DMS 273 (cell line): Measurements from ENCODE around the gene KCTD14.
"Not testable (repeated sequence)": the region's sequence is repeated elsewhere in the genome, so short reads cannot be mapped to it uniquely, and the experiment has no call there.

Source experiments
- DNase-seq: peaks from one replicate; lab custom pipeline; 2025; ENCODE audit not compliant: unreplicated experiment; lab: John Stamatoyannopoulos, UW

Gene KCTD14, protein sequence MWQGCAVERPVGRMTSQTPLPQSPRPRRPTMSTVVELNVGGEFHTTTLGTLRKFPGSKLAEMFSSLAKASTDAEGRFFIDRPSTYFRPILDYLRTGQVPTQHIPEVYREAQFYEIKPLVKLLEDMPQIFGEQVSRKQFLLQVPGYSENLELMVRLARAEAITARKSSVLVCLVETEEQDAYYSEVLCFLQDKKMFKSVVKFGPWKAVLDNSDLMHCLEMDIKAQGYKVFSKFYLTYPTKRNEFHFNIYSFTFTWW

DNA sequence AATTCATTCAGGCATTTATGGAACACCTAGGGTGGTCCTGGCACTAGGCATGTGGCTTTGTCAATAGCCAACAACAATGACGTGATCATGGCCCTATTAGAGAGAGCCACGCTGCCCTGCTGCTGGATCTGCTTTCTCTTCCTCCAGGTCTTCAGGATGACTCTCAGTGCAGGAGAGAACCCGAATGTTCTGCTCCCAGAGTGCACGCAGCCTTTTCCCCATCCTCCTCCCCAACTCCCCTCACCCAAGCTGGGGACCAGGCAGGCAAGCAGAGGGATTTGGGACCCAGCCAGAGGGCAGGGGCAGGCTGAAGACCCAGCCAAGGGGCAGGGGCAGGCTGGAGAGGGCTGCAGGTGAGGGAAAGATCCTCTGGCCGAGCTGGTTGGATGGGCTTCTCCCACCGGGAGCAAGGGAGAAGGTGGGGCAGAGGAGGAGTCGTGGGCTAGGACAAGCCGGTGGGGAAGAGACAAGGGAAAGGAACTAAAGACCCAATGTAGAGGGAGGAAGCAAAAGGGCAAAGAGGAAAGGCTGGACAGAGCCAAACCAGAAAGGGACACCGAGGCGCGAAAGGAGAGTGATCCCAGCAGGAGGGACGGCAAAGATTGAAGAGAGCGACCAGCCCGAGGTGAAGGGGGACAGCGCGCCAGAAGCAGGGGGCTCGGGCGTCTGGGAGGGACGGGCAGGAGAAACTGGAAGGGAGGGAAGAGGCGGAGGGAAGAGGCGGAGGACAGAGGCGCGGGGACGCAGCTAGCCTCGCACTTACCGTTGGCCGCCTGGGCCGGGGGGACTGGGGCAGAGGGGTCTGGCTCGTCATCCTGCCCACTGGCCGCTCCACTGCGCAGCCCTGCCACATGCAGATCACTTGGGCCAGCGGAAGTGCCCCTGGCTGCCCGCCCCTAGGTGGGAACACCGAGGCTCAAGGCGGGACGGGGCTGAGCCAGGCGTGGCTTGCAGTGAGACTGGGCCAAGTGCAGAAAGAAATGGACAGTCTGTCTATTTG is at the start of gene KCTD14:
Gene KCTD14 (minus strand): TSS at position 880 of the 1,000 bp plus-strand sequence. CDS start 27 bp downstream, at position 853.
- DNase-seq: no peak

DNA sequence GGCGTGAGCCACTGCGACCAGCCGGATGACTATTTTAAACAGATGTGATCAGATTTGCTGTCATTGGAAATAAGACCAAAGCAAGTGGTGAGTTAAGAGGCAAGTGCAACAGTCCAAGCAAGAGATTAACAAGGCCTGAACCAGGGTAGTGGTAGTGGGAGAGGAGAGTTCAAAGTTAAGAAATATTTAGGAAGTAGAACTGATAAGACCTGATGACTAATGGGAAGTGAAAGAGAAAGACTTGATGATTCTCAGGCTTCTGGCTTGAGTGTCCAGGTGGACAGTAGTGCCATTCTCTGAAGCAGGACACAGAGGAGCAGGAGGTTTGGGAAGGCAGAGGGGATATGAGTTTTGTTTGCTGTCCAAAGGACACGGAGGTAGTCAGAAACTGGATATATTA is 49.4 kb upstream of the KCTD14 start:
- no peak for DNase-seq

DNA sequence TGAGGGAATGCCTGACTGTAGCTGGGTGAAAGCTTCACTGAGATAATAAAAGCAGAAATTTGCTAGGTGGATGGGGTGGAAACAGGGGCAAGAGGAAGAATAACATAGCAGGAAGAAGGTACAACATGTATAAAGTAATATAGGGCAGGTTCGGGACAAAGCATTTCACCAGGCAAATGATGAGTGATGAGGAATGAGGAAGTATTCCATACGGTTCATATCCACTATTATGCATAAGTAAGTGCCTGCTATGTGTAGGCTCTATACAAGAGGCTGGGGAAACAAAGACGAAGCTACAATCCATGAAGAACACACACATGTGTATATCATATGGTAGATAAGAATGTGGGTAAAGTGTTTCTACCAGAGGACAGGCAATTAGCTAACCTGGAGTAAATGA is 48.6 kb upstream of the KCTD14 start:
- DNase-seq: no peak

DNA sequence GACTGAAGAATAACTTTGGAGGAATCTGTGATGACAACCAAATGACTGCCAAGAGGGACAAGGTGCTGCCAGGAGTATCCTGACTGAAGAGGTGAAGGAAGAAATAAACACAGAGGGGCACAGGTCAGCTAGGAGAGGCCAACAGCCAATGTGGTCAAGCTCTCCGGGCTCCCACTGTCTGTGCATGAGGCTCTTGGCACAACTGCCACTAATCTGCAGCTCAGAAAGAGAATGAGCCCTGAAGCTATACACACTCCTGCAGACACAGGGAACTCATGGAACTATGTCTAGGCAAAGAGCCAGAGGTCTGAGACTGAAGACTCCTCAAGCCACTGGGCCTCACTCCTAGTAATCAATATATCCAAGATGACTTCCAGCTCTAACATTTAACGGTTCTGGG is 47.5 kb upstream of the KCTD14 start:
- no peak for DNase-seq

DNA sequence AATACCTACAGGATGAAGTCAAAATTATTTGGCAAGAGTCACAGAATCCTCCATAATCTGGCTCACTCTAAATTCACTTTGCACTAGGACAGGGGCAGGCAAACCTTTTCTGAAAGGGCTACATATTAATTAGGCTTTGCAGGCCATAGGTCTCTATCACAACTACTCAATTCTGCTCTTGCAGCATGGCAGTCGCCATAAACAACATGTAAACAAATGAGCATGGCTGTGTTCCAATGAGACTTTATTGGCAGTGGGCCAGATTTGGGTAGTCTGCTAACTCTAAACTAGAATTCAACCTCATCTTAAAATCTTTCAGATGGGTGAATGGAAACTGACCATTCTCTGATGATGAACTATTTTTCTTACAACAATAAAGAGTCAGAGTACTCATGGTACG is 46.4 kb upstream of the KCTD14 start:
- DNase-seq: peak; percentile 52

DNA sequence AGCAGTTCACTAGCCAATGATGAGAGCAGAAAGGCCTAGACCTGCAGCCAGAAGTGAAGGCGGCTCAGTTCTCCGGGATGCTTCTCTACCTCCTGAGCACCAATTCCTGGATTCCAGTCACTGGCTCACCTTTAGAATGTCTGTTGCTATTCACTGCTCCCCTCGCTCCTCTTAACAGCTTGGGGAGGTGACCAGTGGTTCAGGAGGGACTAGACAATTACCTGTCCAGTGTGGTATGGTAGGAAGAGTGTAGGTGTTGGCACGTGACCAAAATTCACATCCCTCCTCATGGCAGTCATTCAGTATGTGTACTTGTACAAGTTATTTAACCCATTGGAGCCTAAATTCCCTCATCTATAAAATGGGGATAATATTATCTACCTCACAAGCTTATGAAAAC is 44.6 kb upstream of the KCTD14 start:
- DNase-seq: no peak

DNA sequence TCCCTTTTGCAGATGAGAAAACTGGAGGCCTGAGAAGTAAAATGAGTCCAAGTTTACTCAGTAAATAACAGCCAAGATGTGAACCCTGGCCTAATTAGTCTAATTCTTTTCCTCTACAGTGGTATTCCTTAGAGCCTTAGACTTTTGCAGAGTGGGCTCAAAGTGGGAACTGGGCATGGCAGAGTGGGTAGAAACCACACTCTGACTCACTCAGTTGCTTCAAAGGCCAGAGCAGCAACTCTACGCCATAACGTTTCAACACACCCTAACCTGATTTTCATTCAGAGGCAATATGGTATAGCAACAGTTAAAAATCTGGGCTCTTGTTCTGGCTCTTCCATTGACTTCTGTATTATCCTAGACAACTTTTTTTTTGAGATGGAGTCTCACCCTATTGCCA is 43.4 kb upstream of the KCTD14 start:
- no peak for DNase-seq

DNA sequence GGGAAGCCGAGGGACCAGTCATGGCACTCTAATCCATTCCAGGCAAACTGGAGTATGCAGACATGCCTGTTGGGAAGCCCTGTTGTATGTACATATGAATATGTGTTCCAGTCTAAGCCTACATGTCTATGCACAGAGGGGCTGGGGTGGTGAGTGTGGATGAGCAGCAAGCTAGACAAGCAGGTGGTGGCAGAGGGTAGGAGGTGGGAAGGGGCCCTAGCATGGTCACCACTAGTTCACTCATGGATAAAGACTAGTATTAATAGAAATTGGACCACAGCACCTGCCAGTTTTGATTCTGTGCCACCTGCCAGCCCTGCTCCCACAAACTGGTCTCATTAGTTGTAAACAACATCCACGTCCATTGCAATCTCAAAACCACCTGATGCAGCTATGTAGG is 42.1 kb upstream of the KCTD14 start:
- no peak for DNase-seq

DNA sequence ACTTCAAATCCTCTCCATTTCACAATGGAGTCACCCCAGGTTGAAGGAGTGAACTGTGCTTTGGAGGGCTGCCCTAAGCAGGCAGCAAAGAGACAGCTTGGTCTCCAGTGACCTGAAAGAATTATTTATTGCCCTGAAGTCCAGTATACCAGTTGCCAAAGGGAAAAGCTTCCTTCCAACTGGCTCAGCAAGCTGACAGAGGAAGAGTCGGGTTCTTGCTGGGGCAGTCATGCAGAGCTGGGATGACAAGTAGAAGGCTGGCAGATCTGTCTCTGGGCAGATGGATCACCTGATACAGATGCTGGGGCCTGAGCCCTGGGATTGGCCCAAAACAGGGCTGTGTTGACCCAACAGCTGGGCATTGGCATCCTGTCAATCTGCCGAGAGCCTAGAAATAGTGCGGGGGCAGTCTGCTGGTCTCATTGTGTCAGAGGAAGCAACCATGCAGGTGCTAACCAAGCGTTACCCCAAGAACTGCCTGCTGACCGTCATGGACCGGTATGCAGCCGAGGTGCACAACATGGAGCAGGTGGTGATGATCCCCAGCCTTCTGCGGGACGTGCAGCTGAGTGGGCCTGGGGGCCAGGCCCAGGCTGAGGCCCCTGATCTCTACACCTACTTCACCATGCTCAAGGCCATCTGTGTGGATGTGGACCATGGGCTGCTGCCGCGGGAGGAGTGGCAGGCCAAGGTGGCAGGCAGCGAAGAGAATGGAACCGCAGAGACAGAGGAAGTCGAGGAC is 40.5 kb upstream of the KCTD14 start, which contains the start of gene THRSP:
Gene THRSP (plus strand): TSS at position 422 of the 742 bp plus-strand sequence. CDS start 21 bp downstream, at position 443.
- peak; percentile 52 for DNase-seq

DNA sequence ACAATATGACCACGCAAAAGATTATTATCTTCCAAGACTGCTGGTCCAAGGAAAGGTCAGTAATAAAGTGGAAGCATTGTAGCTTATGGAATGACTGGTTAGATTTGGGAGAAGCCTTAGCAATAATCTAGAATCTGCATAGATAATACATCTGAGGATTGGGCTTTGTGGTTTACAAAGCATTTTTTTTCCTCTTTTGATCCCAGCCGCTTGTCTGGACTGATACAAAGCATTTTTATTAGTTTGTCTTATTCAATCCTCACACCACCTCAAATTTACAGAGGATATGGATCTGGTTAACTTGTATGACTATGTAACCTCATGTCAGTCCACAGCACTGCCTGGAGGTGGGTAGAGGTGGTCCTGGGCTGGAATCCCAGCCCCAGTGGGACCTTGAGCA is 39.6 kb upstream of the KCTD14 start:
- no peak for DNase-seq

DNA sequence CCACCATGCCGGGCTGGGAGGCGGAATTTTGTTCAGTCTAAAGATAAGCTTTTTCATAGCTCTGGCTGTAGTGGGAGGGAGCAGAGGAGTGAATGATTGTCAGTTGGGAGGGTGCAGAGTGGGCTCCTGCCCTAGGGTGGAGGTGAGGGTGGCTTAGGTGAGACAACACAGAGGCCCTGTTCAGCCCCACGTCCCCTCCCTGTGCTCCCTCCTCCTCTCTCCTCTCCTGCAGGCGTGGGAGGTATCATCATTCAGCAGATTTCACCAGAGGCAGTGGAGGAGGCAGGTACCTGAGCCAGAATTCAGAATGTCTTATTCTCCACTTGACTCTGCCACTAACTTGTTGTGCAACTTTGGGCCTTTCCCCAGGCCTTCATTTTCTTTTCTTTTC is 38.8 kb upstream of the KCTD14 start:
- DNase-seq: no peak

DNA sequence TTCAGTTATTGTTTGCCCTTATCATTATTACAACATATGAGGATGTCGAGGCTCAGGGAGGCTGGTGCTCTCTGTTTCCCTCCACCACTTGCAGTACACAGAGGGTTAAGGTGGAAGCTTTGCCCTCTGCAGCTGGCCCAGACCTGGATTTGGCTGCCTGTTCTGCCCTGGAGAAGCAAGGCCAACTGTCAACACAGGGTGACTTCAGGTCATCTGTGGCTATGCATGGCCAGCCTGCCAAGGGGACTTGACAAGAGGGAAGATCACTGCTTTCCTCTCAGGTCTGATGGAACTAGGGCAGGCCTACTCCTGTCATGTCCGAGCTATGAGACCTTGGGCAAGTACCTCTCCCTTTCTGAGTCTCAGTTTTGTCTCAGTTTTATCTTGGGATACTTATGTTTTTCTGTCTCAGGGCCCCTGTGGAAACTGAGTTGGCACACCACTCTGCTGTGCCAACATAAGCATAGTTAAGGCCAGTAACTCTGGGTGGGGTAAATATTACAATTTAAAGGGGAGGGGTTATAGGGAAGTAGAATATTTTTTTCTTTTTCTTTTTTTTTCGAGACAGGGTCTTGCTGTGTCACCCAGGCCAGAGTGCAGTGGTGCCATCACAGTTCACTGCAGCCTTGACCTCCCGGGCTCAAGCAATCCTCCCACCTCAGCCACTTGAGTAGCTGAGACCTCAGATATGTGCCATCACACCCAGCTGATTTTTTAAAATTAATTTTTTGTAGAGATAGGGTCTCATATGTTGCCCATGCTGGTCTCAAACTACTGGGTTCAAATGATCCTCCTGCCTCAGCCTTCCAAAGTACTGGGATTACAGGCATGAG is 38.2 kb upstream of the KCTD14 start:
- DNase-seq: peak; percentile 68

DNA sequence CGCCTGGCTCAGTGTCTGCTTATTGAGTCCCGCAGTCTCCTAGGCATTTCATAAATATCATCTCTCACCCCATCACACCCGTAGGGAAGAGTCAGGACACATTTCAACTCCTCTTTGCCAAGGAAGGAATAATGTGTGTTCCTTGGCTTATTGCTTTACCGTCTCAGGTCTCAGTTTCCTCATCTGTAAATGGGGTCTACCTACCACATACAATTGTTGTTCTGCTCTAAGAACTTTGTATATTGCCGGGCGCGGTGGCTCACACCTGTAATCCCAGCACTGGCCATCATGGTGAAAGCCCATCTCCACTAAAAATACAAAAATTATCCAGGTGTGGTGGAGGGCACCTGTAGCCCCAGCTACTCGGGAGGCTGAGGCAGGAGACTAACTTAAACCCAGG is 37.5 kb upstream of the KCTD14 start:
- no peak for DNase-seq

DNA sequence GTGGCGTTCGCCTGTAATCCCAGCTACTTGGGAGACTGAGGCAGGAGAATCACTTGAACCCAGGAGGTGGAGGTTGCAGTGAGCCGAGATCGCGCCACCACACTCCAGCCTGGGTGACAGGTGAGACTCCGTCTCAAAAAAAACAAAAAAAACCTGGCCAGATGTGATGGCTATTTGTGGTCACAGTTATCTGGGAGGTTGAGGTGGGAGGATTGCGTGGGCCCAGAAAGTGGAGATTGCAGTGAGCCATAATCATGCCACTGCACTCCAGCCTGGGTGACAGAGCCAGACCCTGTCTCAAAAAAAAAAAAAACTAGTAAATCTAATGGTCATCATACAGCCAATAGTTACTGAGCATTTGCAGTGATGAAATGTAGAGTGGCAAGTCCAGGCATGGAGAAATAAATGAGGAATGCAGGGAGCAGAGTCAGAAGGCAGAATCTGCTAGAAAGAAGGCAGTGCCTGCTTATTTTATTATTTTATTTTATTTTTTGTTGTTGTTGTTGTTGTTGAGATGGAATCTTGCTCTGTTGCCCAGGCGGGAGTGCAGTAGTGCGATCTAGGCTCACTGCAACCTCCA is 36.8 kb upstream of the KCTD14 start:
- not testable (repeated sequence) for DNase-seq

DNA sequence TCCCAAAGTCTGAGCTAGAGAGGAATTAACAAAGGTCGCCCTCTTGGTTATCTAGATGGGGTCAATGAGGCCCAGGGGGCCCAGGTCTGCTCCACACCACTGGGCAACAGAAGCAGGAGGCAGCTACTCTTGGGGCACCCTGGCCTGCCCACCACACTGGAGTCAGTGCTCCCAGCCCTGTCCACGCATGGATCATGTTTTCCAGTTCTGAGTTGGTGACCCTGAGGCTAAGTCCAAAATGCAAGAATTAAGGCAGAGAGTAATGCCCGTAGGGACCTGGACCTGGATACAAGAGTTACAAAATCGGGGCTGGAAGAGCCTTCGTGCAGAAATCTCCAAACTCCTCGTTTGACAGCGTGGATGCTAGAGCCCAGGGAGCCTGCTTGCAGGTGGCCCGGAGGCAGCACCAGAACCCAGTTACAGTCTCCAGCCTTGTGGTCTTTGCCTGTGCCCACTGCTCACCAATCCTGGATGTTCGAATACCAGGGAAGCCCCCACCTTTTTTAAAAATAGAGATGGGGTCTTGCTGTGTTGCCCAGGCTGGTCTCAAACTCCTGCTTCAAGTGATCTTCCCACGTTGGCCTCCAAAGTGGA is 34.5 kb upstream of the KCTD14 start:
- no peak for DNase-seq

DNA sequence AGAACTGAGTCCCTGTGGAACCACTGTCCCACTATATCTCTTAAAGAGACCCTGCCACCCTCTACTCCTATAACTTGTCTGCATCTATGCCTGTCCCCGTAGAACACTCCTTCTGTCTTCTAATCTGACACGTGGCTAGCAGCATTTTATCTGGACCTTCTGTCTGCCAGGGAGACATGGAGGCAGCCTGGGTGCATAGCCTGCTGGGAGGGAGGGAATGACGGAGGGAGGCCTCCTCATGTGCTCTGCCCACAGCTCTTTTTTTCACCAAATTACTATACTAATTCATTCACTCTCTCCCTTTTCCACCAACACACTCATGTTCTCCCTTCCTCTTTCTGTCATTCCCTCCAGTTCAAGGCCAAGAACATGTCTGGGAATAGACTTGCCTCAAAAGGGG is 33.0 kb upstream of the KCTD14 start:
- DNase-seq: no peak

DNA sequence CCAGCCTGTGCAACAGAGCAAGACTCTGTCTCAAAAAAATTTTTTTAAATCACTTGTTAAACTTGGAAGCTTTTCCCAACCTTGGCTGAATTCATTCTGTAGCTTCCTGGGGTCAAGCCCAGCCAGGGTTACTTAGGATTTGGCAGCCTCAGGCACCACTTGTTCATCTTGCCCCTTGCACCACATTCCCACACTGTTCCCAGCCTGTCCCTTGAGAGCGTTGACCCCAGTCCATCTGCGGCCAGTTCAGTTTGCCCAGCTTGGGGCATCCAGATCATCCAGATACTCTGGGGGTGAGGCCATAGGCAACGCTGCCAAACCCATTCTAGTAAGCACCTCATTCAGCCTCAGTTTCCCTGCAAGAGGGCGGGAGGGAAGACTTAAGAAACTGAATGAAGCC is 31.9 kb upstream of the KCTD14 start:
- DNase-seq: no peak

DNA sequence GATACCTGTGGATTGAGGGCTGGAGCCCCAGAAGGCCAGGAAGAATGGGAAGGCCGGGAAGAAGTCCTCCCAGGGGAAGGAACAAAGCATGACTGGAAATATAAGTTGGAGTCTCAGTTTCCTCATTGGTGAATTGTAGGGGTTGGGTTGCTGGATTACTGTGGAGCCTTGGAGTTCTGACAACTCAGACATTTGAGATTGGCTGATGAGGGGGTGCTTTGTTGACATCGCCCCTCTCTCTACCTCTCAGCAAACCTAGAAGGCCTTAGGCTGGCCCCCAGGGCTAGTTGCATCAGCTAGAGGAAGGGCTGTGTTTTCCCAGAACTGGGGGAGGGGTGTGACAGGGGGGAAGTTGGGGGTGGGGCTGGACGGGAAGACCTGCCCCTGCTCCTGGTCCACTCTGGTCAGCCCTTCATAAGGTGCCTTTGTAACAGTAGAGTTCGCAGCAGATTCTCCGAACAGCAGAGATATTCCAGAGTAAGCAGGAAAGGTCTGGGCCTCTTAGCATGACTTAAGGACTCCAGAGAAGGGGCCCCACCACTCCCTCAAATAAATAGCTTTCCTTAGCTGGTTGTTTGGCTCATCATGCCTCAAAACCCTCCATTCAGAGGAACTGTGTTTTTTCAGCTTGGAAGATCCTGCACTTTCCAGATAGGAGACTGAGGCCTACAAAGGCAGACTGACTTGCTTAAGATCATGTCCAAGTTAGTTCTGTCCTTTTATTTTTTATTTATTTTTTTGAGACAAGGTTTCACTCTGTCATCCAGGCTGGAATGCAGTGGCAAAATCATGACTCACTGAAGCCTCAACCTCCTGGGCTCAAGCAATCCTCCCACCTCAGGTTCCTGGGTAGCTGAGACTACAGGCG is 28.1 kb upstream of the KCTD14 start:
- no peak for DNase-seq

DNA sequence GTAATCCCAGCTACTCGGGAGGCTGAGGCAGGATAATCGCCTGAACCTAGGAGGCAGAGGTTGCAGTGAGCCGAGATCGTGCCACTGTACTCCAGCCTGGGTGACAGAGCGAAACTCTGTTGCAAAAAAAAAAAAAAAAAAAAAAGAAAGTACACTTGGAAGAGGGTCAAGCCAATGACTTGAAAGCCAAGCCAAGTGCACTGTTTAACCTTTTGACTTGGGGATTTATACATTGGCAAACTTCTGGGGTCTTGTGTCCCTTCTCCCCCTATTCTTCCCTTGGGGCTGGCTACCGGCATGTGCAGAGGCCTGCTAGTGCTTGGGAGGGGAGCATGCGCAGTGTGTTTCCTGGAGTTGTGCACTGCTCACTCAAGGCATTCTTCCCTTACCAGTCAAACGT is 26.3 kb upstream of the KCTD14 start:
- DNase-seq: no peak
